A549 (cell line): Measurements from ENCODE around the gene TECTB. TPM values are rescaled to one million over a fixed set of nuclear protein-coding genes. Genes with fewer than 3 reads are reported as not detected.
A peak's percentile ranks its signal among the peaks of the same experiment; 100 is the strongest.

ENCODE experiments used
- ATAC-seq, 2 experiments: fragments of 200-7000 bp in 1 of 2; fragments of >200 bp in 1 of 2; cut with Nextera tagmentation in 1 of 2; cut with Tn5 transposase in 1 of 2; 3 replicates each; pipeline versions ENCODE4 v1.8.0 to v1.9.1; 2018 to 2020; ENCODE audit warnings: mild to moderate bottlenecking in 1 of 2, moderate library complexity in 1 of 2
- CTCF ChIA-PET: fragments of 300-600 bp; sonication (Branson Sonifier 250); formaldehyde crosslinking; extraction: SDS; loops from one replicate; lab custom pipeline; 2021; ENCODE audit warnings: antibody characterized with exemption, inconsistent platforms; lab: Yijun Ruan, JAX
- POLR2A ChIA-PET: fragments of 350-600 bp; formaldehyde crosslinking; extraction: SDS; loops from one replicate; lab custom pipeline; 2021; ENCODE audit warnings: antibody characterized with exemption, inconsistent platforms; lab: Yijun Ruan, JAX
- DNase-seq, 2 experiments: peaks; one replicate each; pipeline versions ENCODE4 v3.0.0 to v3.0.0-alpha.2; 2011 to 2016; ENCODE audit warnings: low read depth in 1 of 2, low spot score in 1 of 2
- FAIRE-seq: peaks from 2 replicates; lab custom pipeline; 2011; peaks lifted over from hg19 to GRCh38; lab: Jason Lieb, UNC
- H3K27ac ChIP-seq, 2 experiments: fragments of >200 bp; sonication (Bioruptor Twin); formaldehyde crosslinking; 3 replicates each; pipeline ENCODE4 v1.5.1; 2016 to 2017
- H3K4me1 ChIP-seq: fragments of >200 bp; sonication (Bioruptor Twin); formaldehyde crosslinking; 3 replicates; pipeline ENCODE4 v1.6.1; 2016
- H3K4me2 ChIP-seq: fragments of >200 bp; sonication (Bioruptor Twin); formaldehyde crosslinking; 3 replicates; pipeline ENCODE4 v1.6.1; 2016
- H3K4me3 ChIP-seq: fragments of >200 bp; sonication (Bioruptor Twin); formaldehyde crosslinking; 3 replicates; pipeline ENCODE4 v1.5.1; 2016
- H3K9me3 ChIP-seq: fragments of >200 bp; sonication (Bioruptor Twin); formaldehyde crosslinking; 3 replicates; pipeline ENCODE4 v1.6.1; 2016
- BCL3 ChIP-seq: fragments of >200 bp; sonication (Bioruptor Twin); formaldehyde crosslinking; IDR thresholded peaks from 3 replicates; pipeline ENCODE4 v1.6.1; 2016
- EP300 ChIP-seq, 2 experiments: fragments of >200 bp; sonication (Bioruptor Twin); formaldehyde crosslinking; IDR thresholded peaks; 2 replicates in 1 of 2; 3 replicates in 1 of 2; pipeline ENCODE4 v1.6.1; 2016 to 2017
- FOSB ChIP-seq: fragments of 250-450 bp; sonication (Bioruptor Pico); IDR thresholded peaks from 2 replicates; pipeline ENCODE4 v1.5.0; 2020; ENCODE audit warnings: mild to moderate bottlenecking, moderate library complexity
- FOXS1 ChIP-seq: fragments of 250-450 bp; sonication (Bioruptor Pico); IDR thresholded peaks from 2 replicates; pipeline ENCODE4 v1.5.0; 2020; ENCODE audit warnings: mild to moderate bottlenecking, moderate library complexity
- GATA3 ChIP-seq: IDR thresholded peaks from 2 replicates; pipeline ENCODE4 v1.6.1; 2012; ENCODE audit warnings: borderline replicate concordance
- HDAC2 ChIP-seq: fragments of 200-600 bp; sonication (generic); IDR thresholded peaks from 2 replicates; pipeline ENCODE4 v1.6.1; 2016
- HEYL ChIP-seq: fragments of 250-450 bp; sonication (Bioruptor Pico); IDR thresholded peaks from 2 replicates; pipeline ENCODE4 v1.8.0; 2021; ENCODE audit warnings: mild to moderate bottlenecking, moderate library complexity
- JUNB ChIP-seq: fragments of >200 bp; sonication (Bioruptor Twin); formaldehyde crosslinking; IDR thresholded peaks from 2 replicates; pipeline ENCODE4 v1.6.1; 2016
- KDM5A ChIP-seq: fragments of 200-600 bp; sonication (generic); IDR thresholded peaks from 2 replicates; pipeline ENCODE4 v1.6.1; 2016; ENCODE audit warnings: antibody characterized with exemption, mild to moderate bottlenecking
- NFE2L2 ChIP-seq: fragments of 150-350 bp; conservative IDR thresholded peaks from 2 replicates; pipeline ENCODE4 v1.6.1; 2014; ENCODE audit warnings: low read length
- RNF2 ChIP-seq: fragments of 200-600 bp; sonication (generic); IDR thresholded peaks from 2 replicates; pipeline ENCODE4 v1.6.1; 2016; ENCODE audit warnings: low read depth, mild to moderate bottlenecking, antibody characterized with exemption, moderate library complexity, borderline replicate concordance
- SREBF2 ChIP-seq: fragments of 450-650 bp; IDR thresholded peaks from 2 replicates; pipeline ENCODE4 v1.6.1; 2014; ENCODE audit warnings: mild to moderate bottlenecking, moderate library complexity
- TP53 ChIP-seq: fragments of 250-450 bp; sonication (Bioruptor Pico); IDR thresholded peaks from 2 replicates; pipeline ENCODE4 v1.5.0; 2021; ENCODE audit warnings: mild to moderate bottlenecking, moderate library complexity
- ZFP36 ChIP-seq: fragments of 450-650 bp; IDR thresholded peaks from 2 replicates; pipeline ENCODE4 v1.6.1; 2014; ENCODE audit warnings: borderline replicate concordance; ENCODE audit not compliant: partially characterized antibody
- ZNF302 ChIP-seq: fragments of 250-450 bp; sonication (Bioruptor Pico); IDR thresholded peaks from 2 replicates; pipeline ENCODE4 v1.9.0; 2021; ENCODE audit warnings: inconsistent platforms, mild to moderate bottlenecking, moderate library complexity
- WGBS: methylation state at CpG from one replicate; pipeline ENCODE4 v1.1.6; 2017; ENCODE audit errors: missing lambda C conversion rate; 5-methylcytosine and 5-hydroxymethylcytosine counted together
- polyA plus RNA-seq, 4 experiments: library from polyadenylated mRNA; depleted of rRNA in 3 of 4; stranded (reverse); fragments of >200 nt; fragmentation: RNase III in 1 of 4; extraction: RNeasy Plus Mini Kit Qiagen cat#74134 plus additional on column Dnase treatment in 1 of 4; gene quantifications; 2 replicates in 3 of 4; 3 replicates in 1 of 4; pipeline ENCODE4 v1.2.3, GENCODE V29; 2011 to 2017
- TF ChIP-seq, protein P1 (sequence below): fragments of 250-450 bp; sonication (Bioruptor Pico); IDR thresholded peaks from 2 replicates; pipeline ENCODE4 v1.5.0; 2020; ENCODE audit warnings: low read depth, mild to moderate bottlenecking, moderate library complexity
- TF ChIP-seq, protein P2 (sequence below): fragments of 200-600 bp; sonication (generic); IDR thresholded peaks from 2 replicates; pipeline ENCODE4 v1.6.1; 2016; ENCODE audit warnings: antibody characterized with exemption, mild to moderate bottlenecking, moderate library complexity
- TF ChIP-seq, protein P3 (sequence below): IDR thresholded peaks from 2 replicates; pipeline ENCODE4 v1.6.1; 2012

The TECTB gene
- polyA plus RNA-seq, 2 of the 4 experiments (the other 2 are of a cell fraction): not detected

DNA sequence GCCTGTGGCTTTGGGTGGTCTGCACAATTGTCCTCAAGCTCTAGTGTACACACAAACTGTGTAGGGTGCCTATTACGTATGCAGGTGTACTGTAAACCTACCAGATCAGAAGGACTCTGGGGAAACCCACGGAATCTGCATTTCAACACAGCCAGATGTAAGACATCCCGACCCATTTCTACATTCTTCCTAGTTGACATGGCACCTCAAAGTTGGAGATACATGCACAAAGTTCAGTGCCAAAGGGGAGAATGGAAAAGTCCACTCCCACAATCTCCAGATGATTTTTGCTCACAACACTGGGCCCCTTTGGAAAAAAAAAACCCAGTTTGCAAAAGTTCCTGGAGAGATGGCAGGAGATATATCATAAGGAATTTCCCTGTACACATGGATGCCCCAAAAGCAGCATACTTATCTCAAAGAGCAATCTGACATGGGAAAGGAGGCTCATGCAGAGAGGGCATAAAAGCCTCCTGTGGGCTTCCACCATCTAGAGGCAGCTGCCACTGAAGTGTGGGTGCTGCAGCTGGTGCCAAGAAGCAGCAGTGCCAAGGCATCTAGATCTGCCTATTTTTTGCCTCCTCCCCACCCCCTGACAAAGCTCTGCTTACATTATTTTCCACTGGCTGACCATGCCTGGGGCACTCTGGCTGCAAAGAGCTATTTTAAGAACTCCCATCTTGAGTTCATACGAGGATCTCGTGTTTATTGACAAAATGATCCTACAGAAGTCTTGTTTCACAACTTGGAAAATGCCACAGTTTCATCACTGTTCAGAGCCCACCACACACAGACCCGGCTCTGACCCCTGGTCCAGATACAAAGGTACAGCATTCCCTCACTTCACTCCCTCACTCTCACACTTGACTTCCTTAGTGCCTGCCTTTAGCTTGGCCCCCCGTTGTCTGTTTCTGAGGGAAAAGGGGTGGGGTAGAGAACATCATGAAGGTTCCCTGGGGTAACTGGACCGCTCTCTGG, 12.9 kb downstream of the TECTB start:
- Histone ChIP-seq H3K4me3 (no peak overlapping the region), H3K27ac (no peak overlapping the region), H3K9me3 (no peaks in the 10 kb centered on the region), H3K4me2 (no peak overlapping the region), H3K4me1 (no peaks in the 10 kb centered on the region)
- FAIRE-seq (no peak), ATAC-seq (peak in 1 of 2 experiments; percentile 24; a peak in 2 of 6 replicates), DNase-seq (no peak)
- POLR2A ChIA-PET: interaction anchor here (0.5 kb wide), 1 partner anchor 9 kb away, joined by 7 read pairs; no protein-coding TSS in a partner anchor
- CTCF ChIA-PET: interaction anchor here (0.7 to 3.0 kb wide), 3 partner anchors 12 to 172 kb away, joined by 3 to 15 read pairs (median 3); no protein-coding TSS in a partner anchor
- no peak for TF ChIP-seq NFE2L2
- TF ChIP-seq KDM5A: no peak
- TF ChIP-seq BCL3: no peak
- TF ChIP-seq RNF2: no peak
- no peak for TF ChIP-seq GATA3
- TF ChIP-seq, protein P1, sequence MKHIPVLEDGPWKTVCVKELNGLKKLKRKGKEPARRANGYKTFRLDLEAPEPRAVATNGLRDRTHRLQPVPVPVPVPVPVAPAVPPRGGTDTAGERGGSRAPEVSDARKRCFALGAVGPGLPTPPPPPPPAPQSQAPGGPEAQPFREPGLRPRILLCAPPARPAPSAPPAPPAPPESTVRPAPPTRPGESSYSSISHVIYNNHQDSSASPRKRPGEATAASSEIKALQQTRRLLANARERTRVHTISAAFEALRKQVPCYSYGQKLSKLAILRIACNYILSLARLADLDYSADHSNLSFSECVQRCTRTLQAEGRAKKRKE (CRISPR knock-in tag): no peak
- TF ChIP-seq SREBF2: no peak
- TF ChIP-seq FOSB (CRISPR knock-in tag): no peak
- no peak for TF ChIP-seq HDAC2
- no peak for TF ChIP-seq FOXS1
- TF ChIP-seq HEYL (CRISPR knock-in tag): no peak
- 11% methylated on average over 8 of the region's 8 CpGs for WGBS

DNA sequence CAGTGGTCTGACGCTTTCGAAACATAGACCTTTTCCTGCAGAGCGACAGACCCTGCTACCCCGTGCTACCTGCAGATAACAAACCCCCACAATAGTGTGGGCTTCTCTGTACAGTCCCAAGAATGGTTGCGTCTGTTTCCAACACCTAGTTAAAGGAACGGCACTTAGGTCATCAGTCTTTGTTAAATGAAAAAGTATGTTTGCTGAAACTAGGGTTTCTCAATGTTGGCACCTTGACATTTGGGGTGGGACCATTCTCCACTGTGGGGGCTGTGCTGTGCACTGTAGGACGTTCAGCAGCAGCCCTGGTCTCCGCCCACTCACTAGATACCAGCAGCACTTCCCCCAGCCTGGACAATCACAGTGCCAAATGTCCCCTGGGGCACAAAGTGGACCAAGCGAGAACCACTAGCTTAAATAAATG, 13.7 kb downstream of the TECTB start:
- POLR2A ChIA-PET: interaction anchor here (0.5 kb wide), 1 partner anchor 8 kb away, joined by 7 read pairs; no protein-coding TSS in a partner anchor
- ATAC-seq (no peak), DNase-seq (no peak), FAIRE-seq (no peak)
- no peak overlapping the region for H3K27ac ChIP-seq
- H3K4me1 ChIP-seq: no peaks in the 10 kb centered on the region
- CTCF ChIA-PET: interaction anchor here (0.7 to 3.0 kb wide), 3 partner anchors 11 to 1221 kb away, joined by 3 to 15 read pairs (median 3); no protein-coding TSS in a partner anchor
- no peak overlapping the region for H3K4me2 ChIP-seq
- H3K4me3 ChIP-seq: no peak overlapping the region
- TF ChIP-seq, protein P2, sequence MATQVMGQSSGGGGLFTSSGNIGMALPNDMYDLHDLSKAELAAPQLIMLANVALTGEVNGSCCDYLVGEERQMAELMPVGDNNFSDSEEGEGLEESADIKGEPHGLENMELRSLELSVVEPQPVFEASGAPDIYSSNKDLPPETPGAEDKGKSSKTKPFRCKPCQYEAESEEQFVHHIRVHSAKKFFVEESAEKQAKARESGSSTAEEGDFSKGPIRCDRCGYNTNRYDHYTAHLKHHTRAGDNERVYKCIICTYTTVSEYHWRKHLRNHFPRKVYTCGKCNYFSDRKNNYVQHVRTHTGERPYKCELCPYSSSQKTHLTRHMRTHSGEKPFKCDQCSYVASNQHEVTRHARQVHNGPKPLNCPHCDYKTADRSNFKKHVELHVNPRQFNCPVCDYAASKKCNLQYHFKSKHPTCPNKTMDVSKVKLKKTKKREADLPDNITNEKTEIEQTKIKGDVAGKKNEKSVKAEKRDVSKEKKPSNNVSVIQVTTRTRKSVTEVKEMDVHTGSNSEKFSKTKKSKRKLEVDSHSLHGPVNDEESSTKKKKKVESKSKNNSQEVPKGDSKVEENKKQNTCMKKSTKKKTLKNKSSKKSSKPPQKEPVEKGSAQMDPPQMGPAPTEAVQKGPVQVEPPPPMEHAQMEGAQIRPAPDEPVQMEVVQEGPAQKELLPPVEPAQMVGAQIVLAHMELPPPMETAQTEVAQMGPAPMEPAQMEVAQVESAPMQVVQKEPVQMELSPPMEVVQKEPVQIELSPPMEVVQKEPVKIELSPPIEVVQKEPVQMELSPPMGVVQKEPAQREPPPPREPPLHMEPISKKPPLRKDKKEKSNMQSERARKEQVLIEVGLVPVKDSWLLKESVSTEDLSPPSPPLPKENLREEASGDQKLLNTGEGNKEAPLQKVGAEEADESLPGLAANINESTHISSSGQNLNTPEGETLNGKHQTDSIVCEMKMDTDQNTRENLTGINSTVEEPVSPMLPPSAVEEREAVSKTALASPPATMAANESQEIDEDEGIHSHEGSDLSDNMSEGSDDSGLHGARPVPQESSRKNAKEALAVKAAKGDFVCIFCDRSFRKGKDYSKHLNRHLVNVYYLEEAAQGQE: no peak
- no peak for TF ChIP-seq HEYL (CRISPR knock-in tag)
- TF ChIP-seq, protein P3, sequence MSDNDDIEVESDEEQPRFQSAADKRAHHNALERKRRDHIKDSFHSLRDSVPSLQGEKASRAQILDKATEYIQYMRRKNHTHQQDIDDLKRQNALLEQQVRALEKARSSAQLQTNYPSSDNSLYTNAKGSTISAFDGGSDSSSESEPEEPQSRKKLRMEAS: no peak
- TF ChIP-seq ZFP36: no peak
- TF ChIP-seq KDM5A: no peak
- WGBS: 54% methylated on average over 9 of the region's 9 CpGs
- no peaks in the 10 kb centered on the region for H3K9me3 ChIP-seq

- CTCF ChIA-PET: interaction anchor here (1.1 to 1.2 kb wide), 2 partner anchors 10 to 16 kb away, joined by 4 to 7 read pairs; no protein-coding TSS in a partner anchor
Measured at GRCh38 chr10:112298581-112298980, 15.4 kb downstream of the TECTB start.

More at GRCh38 chr10:112298581-112298980, 15.4 kb downstream of the TECTB start:
- no peak for FAIRE-seq
- POLR2A ChIA-PET: no interaction called here
- Histone ChIP-seq H3K4me1 (no peaks in the 10 kb centered on the region), H3K9me3 (no peaks in the 10 kb centered on the region), H3K4me2 (no peak overlapping the region), H3K27ac (no peak overlapping the region), H3K4me3 (no peak overlapping the region)
- no peak for ATAC-seq
- DNase-seq: no peak
- 32% methylated on average over 6 of the region's 6 CpGs for whole genome bisulfite sequencing
- TF ChIP-seq FOSB (CRISPR knock-in tag): no peak
- no peak for TF ChIP-seq EP300 (IDR thresholded peaks at IDR 0.05)
- no peak for TF ChIP-seq TP53 (CRISPR knock-in tag)
- TF ChIP-seq JUNB: no peak
- no peak for TF ChIP-seq ZNF302 (CRISPR knock-in tag)
- TF ChIP-seq, protein P3: no peak
